ENCODE measurements around the gene NPDC1. TPM values are rescaled to one million over a fixed set of nuclear protein-coding genes. Genes with fewer than 3 reads are reported as not detected.

NPDC1 gene
- total RNA-seq, 4 donors from 2014 or later = 45.3 to 119 (median 91.5) TPM

DNA sequence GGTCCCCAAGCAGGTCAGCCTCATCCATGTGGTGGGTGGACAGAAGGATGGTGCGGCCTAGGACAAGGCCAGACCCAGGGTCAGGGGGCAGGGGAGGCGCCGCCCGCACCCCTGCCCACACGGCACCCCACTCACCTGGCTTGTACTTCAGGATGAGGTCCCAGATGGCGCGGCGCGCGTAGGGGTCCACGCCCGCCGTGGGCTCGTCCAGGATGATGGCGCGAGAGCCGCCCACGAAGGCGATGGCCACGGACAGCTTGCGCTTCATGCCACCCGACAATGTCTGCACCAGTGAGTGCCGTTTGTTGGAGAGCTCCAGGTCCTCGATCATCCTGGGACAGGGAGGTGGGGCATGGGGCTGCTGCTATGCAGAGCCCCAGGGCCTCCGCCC is 30.4 kb downstream of the NPDC1 start:
- H3K36me3 ChIP-seq = peaks cover 31 to 95% (median 89%) of the 10 kb centered on the region in 4 donors

DNA sequence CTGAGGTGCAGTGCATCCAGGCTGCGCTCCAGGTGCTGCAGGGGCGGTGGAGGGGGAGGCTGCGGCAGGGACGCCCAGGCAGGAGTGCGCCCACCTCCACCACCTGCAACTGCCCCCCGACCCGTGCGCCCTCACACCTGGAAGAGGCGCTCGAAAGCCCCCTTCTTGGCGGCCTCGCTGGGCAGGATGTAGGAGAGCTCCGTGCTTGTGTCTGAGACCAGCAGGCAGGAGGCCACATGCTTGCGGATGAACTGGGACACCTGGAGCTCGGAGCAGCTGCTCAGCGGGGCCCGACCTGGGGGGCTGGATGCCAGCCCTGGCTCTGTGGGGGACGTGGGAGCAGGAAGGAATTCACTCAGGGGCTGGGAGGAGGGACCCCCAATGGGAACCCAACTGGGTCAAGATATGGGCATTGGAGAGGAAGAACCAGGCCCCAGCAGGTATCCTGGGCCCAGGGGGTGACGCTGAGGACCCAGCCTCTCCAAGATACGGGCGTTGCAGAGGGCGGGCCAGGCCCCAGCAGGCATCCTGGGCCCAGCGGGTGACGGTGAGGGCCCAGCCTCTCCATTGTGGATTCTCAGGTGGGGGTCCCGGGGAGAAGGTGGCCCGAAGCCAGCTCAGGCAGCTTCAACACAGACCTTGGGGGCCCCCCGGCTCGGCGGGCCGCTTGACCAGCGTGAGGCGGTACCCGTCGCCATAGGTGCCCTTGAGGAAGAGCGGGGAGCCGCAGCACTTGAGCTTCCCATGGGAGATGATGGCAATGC is 31.0 kb downstream of the NPDC1 start:
- Histone ChIP-seq H3K4me1 (no peaks in the 10 kb centered on the region), H3K36me3 (peaks cover 31 to 95% (median 88%) of the 10 kb centered on the region in 4 donors), H3K9me3 (no peaks in the 10 kb centered on the region), H3K27ac (replicated peaks in 1 of 4) (no peak overlapping the region), H3K27me3 (no peaks in the 10 kb centered on the region), H3K4me3 (no peak overlapping the region)
- intact Hi-C loops (cut with DNase I) = no loop called here
- DNase-seq (ENCODE audit: extremely low spot score) = no peak
- WGBS = 95% methylated on average over 27 of the region's 36 CpGs
- TF ChIP-seq POLR2AphosphoS5 (IDR thresholded peaks at IDR 0.05) = no peak
- no peak for TF ChIP-seq POLR2A (IDR thresholded peaks at IDR 0.05; ENCODE audit: low read depth)
- TF ChIP-seq EP300 (IDR thresholded peaks at IDR 0.05) = no peak
- TF ChIP-seq, protein P1, sequence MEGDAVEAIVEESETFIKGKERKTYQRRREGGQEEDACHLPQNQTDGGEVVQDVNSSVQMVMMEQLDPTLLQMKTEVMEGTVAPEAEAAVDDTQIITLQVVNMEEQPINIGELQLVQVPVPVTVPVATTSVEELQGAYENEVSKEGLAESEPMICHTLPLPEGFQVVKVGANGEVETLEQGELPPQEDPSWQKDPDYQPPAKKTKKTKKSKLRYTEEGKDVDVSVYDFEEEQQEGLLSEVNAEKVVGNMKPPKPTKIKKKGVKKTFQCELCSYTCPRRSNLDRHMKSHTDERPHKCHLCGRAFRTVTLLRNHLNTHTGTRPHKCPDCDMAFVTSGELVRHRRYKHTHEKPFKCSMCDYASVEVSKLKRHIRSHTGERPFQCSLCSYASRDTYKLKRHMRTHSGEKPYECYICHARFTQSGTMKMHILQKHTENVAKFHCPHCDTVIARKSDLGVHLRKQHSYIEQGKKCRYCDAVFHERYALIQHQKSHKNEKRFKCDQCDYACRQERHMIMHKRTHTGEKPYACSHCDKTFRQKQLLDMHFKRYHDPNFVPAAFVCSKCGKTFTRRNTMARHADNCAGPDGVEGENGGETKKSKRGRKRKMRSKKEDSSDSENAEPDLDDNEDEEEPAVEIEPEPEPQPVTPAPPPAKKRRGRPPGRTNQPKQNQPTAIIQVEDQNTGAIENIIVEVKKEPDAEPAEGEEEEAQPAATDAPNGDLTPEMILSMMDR (IDR thresholded peaks at IDR 0.05) = no peak

More for the DNA sequence above, 30.4 kb downstream of the NPDC1 start:
- TF ChIP-seq POLR2A (IDR thresholded peaks at IDR 0.05; ENCODE audit: low read depth) (no peak), POLR2AphosphoS5 (IDR thresholded peaks at IDR 0.05) (no peak), EP300 (IDR thresholded peaks at IDR 0.05) (no peak)
- TF ChIP-seq, protein P1 (IDR thresholded peaks at IDR 0.05) = no peak
- no peaks in the 10 kb centered on the region for H3K4me1 ChIP-seq
- WGBS = 100% methylated on average over 1 of the region's 25 CpGs
- H3K27me3 ChIP-seq = no peaks in the 10 kb centered on the region
- H3K27ac ChIP-seq (replicated peaks in 1 of 4) = no peak overlapping the region
- H3K4me3 ChIP-seq = no peak overlapping the region
- DNase-seq (ENCODE audit: extremely low spot score) = no peak
- intact Hi-C loops (cut with DNase I) = no loop called here
- no peaks in the 10 kb centered on the region for H3K9me3 ChIP-seq

DNA sequence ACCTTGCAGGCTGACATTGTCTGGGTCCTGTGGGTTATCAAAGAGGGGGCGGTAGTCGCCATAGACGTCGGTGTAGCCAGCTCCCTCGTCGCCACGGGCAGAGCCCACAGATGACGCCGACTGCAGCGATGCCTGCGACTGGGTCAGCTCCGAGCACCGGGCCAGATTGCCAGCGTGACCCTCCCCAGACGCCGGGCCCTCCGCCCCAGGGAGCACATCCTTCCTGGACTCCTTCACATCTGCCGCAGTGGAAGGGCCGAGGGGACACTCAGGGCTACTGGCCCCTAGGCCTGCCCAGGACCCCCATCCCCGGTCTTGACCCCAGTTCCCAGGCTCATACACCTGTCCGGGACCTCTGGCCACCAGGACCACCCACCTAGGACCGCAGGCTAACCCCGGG is 31.8 kb downstream of the NPDC1 start:
- no peak overlapping the region for H3K4me3 ChIP-seq
- H3K36me3 ChIP-seq = peaks cover 31 to 98% (median 90%) of the 10 kb centered on the region in 4 donors
- H3K9me3 ChIP-seq = no peaks in the 10 kb centered on the region
- 96% methylated on average over 21 of the region's 23 CpGs for WGBS
- H3K4me1 ChIP-seq = no peaks in the 10 kb centered on the region
- no peak overlapping the region for H3K27ac ChIP-seq (replicated peaks in 1 of 4)
- TF ChIP-seq EP300 (IDR thresholded peaks at IDR 0.05) (no peak), POLR2AphosphoS5 (IDR thresholded peaks at IDR 0.05) (no peak), POLR2A (IDR thresholded peaks at IDR 0.05; ENCODE audit: low read depth) (no peak)
- no peaks in the 10 kb centered on the region for H3K27me3 ChIP-seq
- DNase-seq (ENCODE audit: extremely low spot score) = no peak
- intact Hi-C loops (cut with DNase I) = no loop called here

DNA sequence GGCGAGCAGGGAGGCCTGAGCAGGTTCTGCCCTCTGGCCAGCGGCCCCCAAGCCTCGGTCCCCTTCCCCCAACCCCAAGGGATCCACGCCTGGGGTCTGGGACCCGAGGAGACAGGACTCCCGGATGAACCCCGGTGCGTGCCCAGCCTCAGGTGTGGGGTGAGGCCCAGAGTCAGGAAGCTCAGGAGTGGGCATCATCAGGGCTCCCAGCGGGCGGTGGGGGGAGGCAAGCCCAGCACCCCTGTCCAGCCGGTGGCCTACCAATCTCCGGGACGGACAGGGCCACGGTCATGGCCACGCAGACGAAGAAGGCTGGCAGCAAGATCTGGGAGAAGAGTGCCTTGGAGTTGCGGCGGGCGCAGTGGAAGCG is 32.4 kb downstream of the NPDC1 start:
- TF ChIP-seq POLR2A (IDR thresholded peaks at IDR 0.05; ENCODE audit: low read depth) (no peak), EP300 (IDR thresholded peaks at IDR 0.05) (no peak), POLR2AphosphoS5 (IDR thresholded peaks at IDR 0.05) (no peak)
- TF ChIP-seq, protein P1 (IDR thresholded peaks at IDR 0.05) = no peak
- WGBS = 92% methylated on average over 18 of the region's 20 CpGs

DNA sequence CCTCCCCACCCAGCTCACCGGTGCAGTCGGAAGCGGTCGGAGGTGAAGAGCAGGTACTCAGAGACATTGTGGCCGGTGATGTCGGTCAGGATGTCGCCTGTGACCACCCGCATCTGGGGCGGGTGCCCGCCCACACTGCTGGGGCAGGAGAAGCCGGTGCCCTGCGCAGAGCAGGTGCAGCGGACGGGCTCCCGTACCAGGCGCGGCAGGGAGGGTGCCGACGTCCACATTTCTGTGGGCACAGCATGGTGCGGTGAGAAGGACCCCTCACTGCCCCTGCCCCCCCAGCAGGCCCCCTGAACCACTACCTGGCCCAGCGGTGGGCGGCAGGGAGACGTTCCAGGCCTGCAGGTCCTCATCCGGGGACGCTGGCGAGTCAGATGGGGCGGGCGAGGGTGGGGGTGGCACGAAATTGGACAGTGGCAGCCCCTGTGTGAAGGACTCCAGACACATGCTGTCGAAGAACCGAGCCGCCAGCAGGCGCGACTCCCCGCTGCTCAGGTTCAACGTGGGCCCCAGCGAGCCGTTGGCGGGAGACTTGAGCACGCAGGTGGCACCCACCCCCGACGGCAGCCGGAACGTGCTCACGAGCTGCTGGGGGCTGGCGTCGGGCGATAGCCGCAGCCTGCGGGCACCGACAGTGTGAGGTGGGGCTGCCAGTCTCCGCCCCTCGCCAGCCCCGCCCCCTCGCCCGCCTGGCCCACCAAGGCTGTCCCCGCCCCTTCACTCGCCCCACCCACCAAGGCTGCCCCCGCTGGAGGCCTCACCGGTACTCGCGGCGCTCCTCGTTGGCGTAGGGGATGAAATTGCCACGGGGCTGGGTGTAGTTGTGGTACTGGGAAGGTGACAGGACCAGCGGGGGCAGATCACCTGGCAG is 33.0 kb downstream of the NPDC1 start:
- H3K4me3 ChIP-seq = no peak overlapping the region
- no peaks in the 10 kb centered on the region for H3K27me3 ChIP-seq
- no peak for TF ChIP-seq EP300 (IDR thresholded peaks at IDR 0.05)
- TF ChIP-seq POLR2A (IDR thresholded peaks at IDR 0.05; ENCODE audit: low read depth) = no peak
- no peak for TF ChIP-seq POLR2AphosphoS5 (IDR thresholded peaks at IDR 0.05)
- TF ChIP-seq, protein P1 (IDR thresholded peaks at IDR 0.05) = no peak
- WGBS = 89% methylated on average over 31 of the region's 67 CpGs
- DNase-seq (ENCODE audit: extremely low spot score) = no peak
- H3K4me1 ChIP-seq = peaks cover 0 to 1% (median under 1%) of the 10 kb centered on the region in 4 donors
- H3K36me3 ChIP-seq = peaks cover 31 to 98% (median 93%) of the 10 kb centered on the region in 4 donors
- H3K27ac ChIP-seq (replicated peaks in 1 of 4) = no peak overlapping the region
- H3K9me3 ChIP-seq = no peaks in the 10 kb centered on the region
- intact Hi-C loops (cut with DNase I) = no loop called here

More for the DNA sequence above, 32.4 kb downstream of the NPDC1 start:
- no peaks in the 10 kb centered on the region for H3K9me3 ChIP-seq
- no peak for DNase-seq (ENCODE audit: extremely low spot score)
- H3K27me3 ChIP-seq = no peaks in the 10 kb centered on the region
- intact Hi-C loops (cut with DNase I) = no loop called here
- no peaks in the 10 kb centered on the region for H3K4me1 ChIP-seq
- H3K4me3 ChIP-seq = no peak overlapping the region
- no peak overlapping the region for H3K27ac ChIP-seq (replicated peaks in 1 of 4)
- peaks cover 31 to 98% (median 89%) of the 10 kb centered on the region in 4 donors for H3K36me3 ChIP-seq
